ENCODE measurements around the gene SCN3B.
"Not testable (repeated sequence)": the region's sequence is repeated elsewhere in the genome, so short reads cannot be mapped to it uniquely, and the experiment has no call there.

SCN3B gene

GRCh38 chr11:123654566-123655081, at the start of gene SCN3B:
TSS of gene SCN3B (minus strand) at chr11:123654624. CDS start at chr11:123653801, 823 bp downstream.
- peak in 1 of 2 experiments; percentile 13 for DNase-seq

- DNase-seq = no peak
Measured at GRCh38 chr11:123702696-123703095, 48.3 kb upstream of the SCN3B start.

GRCh38 chr11:123702139-123702538, 47.7 kb upstream of the SCN3B start:
- no peak for DNase-seq

- DNase-seq = no peak
Measured at GRCh38 chr11:123700772-123701171, 46.3 kb upstream of the SCN3B start.

- DNase-seq = no peak
Measured at GRCh38 chr11:123698546-123699127, 44.2 kb upstream of the SCN3B start.

GRCh38 chr11:123696183-123696582, 41.8 kb upstream of the SCN3B start:
- DNase-seq = no peak

- DNase-seq = no peak
Measured at GRCh38 chr11:123695231-123695630, 40.8 kb upstream of the SCN3B start.

- DNase-seq = no peak
Measured at GRCh38 chr11:123694551-123694950, 40.1 kb upstream of the SCN3B start.

- DNase-seq = no peak
Measured at GRCh38 chr11:123692961-123693360, 38.5 kb upstream of the SCN3B start.

- no peak for DNase-seq
Measured at GRCh38 chr11:123690485-123690884, 36.1 kb upstream of the SCN3B start.

GRCh38 chr11:123684601-123685000, 30.2 kb upstream of the SCN3B start:
- DNase-seq = no peak

GRCh38 chr11:123683428-123684170, 29.2 kb upstream of the SCN3B start:
- no peak for DNase-seq

GRCh38 chr11:123682696-123683410, 28.4 kb upstream of the SCN3B start:
- DNase-seq = no peak

- no peak for DNase-seq
Measured at GRCh38 chr11:123681030-123681429, 26.6 kb upstream of the SCN3B start.

GRCh38 chr11:123678246-123678645, 23.8 kb upstream of the SCN3B start:
- DNase-seq = no peak

- no peak for DNase-seq
Measured at GRCh38 chr11:123677510-123677909, 23.1 kb upstream of the SCN3B start.

GRCh38 chr11:123674297-123674696, 19.9 kb upstream of the SCN3B start:
- no peak for DNase-seq

GRCh38 chr11:123672568-123672967, 18.1 kb upstream of the SCN3B start:
- DNase-seq = no peak

GRCh38 chr11:123671534-123671933, 17.1 kb upstream of the SCN3B start:
- DNase-seq = no peak

GRCh38 chr11:123670081-123670480, 15.7 kb upstream of the SCN3B start:
- no peak for DNase-seq

GRCh38 chr11:123665306-123665705, 10.9 kb upstream of the SCN3B start:
- no peak for DNase-seq

GRCh38 chr11:123659965-123660364, 5.5 kb upstream of the SCN3B start:
- DNase-seq = not testable (repeated sequence)

- DNase-seq = no peak
Measured at GRCh38 chr11:123659311-123659710, 4.9 kb upstream of the SCN3B start.
